NCI-H2196 (cell line): ENCODE results near the gene SUMO3.

Experiments
- DNase-seq: peaks from one replicate; lab custom pipeline; 2025; ENCODE audit not compliant: unreplicated experiment; lab: John Stamatoyannopoulos, UW

The SUMO3 gene

DNA sequence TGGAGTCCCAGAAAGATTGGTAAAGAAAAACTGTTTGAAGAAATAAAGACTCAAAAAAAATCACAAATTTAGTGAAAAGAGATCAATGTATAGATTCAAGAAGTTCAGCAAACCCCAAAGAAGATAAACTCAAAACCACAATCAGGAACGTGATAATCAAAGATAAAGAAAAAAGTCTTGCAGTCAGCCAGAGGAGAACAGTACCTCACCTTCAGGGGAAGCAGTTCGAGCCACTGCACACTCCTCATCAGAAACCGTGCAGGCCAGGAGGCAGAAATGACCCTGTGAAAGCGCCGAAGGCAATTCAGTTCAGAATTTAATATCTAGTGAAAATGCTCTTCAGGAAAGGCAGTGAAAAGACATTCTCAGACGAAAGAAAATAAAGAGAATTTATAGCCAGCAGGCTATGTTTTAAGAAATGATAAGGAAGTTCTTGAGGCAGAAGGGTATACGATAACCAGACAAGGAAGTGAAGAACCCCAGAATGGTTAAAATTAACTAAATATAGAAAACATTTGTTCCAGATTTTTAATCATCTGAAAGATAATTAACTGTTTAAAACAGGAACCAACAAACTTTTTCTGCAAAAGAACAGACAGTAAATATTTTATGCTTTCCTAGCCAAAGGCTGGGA lies 13.5 kb upstream of the SUMO3 start:
- DNase-seq = no peak

DNA sequence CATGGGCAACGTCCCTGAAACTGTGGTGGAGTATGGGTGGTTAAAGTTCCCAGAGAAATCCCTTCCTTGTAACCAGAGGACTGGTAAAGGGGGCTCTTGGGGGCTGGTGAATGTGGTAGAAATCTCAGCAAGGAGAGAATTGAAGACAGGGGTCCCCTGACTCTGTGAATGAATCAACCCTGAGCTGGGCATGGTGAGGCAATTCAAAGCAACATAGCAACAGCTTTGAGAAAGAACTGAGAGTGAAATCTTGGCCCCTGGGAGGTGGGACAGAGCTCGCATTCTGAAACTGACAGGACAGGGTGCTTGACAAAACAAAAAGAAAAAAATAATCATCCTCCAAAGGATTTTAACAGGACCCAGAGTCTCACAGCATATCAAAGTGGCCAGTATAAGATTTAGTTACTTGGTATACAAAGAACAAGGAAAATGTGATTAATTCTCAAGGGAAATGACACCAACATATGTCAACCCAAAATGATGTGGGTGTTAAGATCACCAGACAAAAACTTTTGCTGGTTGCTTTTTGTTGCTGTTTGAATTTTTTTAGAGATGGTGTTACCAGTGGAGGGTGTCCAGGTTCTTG lies 11.7 kb upstream of the SUMO3 start:
- DNase-seq = no peak

DNA sequence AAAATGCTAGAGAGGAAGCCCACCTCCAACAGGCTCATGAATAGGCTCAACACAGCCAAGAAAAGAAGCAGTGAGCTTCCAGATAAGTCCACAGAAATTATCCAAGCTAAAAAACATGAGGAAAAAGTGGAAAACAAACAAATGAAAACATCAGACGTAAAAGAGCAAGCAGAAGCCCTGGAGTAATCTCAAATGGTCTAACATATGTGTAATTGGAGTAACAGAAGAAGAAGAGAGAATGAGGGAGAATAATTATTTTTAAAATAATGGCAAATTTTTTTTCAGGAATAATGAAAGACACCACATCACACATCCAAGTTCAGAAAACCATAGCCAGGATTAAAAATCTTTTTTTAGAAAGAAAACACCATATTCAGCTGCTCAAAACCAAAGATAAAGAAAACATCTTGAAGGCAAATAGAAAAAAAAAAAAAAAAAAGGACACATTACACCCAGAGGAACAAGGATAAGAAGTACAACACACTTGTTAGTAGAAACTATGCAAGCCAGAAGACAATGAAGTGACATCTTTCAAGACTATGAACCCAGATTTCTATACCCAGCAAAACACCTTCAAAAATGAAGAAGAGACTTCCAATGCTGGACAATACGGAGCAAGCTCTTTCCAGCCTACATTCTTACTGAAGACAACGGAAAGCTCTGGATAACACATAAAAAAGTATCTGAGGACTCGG lies 10.6 kb upstream of the SUMO3 start:
- no peak for DNase-seq

DNA sequence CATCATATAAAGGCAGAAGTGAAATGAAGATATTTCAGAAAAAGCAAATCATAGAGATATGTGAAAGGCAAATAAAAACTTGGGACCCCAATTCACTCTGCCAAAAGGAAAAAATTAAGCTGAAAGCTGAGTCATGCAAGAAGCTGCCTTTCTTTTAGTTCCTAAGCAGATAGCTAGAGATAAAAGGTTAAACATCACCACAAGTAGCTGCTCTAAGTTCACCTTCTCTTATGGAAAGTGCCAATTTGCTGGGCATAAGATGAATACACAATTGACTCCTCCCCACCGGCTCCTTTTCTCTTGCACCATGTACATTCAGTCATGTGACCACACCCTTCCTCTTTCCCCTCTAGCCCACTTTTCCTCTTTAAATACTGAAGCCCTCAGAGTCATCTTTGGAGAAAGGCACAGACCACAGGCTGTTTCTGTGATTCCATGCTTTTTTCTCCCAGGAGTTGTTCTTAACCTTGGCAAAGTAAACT lies 5.4 kb upstream of the SUMO3 start:
- DNase-seq = no peak

DNA sequence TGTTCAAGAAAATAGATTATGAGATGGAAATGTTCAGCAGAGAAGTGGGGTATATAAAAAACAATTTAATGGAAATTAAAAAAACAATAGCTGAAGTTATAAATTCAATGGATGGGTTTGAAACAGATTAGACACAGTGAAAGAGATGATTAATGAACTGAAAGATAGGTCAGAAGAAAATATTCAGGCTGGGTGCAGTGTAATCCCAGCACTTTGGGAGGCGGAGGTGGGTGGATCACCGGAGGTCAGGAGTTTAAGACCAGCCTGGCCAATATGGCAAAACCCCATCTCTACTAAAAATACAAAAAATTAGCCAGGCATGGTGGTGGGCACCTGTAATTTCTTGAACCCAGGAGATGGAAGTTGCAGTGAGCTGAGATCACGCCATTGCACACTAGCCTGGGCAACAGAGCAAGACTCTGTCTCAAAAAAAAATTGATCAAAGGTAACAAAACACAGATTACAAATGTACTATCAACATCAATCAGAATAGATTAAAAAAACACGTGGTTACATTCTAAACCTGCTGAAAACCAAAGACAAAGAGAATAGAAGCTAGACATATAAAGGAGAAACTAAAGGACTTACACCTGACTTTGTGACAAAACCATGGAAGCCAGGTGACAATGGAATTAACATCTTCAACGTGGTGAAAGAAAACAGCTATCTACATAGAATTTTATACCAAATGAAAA lies 4.8 kb upstream of the SUMO3 start:
- no peak for DNase-seq

DNA sequence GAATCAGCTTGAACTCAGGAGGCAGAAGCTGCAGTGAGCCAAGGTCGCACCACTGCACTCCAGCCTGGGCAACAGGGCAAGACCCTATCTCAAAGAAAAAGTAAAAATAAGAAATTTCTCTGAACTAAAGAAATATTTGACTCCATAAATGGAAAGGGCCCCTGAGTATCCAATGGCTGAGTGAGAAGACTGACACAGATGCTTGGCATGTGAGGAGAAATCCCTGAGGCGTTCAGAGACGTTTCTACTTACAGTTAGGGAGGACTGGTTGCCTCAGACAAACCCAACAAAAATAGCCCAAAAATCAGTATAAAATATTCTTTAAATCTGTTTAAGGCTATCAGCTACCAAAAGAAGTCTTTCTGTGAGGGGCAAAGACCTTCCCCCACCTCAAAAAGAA lies 3.0 kb upstream of the SUMO3 start:
- no peak for DNase-seq

DNA sequence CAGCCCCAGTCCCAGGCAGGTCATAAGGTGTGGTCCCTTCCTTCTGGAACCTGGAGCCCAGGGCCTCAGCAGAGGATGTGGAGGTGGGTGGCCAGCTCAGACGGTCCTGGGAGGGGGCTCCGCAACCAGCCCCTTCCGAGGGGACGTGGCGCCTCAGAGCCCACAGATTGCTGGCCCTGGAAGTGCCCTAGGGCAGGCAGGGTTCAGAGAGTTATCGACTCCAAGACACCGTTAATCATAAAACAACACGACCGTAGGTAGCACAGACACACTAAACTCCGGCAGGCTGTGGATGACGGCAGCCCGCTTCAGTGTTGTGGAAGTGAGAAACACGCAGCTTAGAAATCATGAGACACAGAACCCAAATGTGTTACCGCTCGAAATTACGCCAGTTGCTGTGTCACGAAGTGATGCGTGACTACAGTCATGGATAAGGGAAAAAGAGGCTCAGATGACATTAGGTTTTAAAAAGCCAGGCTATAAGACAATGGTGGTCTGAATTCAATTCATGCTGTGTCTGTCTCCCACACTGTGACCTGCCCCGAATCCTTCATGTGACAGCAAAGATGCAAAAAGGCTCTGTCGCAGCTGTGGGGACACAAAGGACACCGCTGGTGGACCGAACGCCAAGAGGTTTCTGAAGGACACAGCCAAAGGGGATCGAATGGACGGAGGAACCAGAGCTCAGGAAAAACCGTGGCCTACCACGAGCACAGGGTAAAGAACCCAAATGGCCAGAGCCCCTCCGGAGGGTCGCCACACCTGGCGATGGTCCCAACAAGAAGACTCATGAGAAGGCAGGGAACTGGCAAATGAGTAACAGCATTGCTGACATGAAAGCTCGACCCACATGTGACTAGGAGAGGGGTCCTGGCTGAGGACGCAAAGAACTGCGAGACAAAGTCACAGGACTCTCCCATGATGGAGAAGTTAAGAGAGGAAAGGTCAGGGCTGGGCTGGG lies 1.7 kb upstream of the SUMO3 start:
- DNase-seq = no peak

DNA sequence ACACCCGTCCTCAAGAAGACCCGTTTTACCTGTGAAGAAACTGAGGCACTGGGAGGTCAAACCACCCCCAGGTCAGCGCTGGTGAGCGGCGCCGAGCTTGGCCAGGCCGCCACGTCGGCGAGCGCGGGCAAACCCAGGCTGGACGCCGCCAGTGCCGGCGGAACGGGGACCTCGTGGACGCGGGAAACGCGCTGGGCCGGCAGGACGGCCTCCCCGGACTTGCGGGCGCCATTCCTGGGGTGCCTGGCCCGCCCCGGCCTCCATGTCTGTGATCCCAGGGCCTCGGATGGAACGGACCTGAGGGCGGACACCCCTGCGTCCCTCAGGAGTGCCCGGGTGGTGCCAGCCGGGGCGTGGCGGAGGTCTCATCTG lies 764 bp upstream of the SUMO3 start:
- DNase-seq = no peak

DNA sequence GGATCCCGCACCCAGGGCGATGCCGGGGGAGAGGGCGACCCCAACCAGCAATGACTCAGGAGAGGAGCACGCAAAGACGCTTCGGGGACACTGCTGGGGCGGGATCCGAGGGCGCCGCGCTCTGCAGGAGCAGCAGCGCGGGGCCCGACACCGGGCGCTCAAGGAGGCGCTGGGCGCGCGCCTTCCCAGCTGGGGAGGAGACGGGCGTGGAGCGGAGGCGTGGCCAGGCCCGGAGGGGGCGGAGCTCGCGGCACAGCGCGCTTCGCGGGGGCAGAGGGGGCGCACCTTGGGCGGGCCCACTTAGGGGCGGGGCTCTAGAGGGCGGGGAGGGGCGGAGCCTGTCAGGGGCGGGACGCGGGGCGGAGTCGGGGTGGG lies 369 bp downstream of the SUMO3 start:
- peak; percentile 90 for DNase-seq

DNA sequence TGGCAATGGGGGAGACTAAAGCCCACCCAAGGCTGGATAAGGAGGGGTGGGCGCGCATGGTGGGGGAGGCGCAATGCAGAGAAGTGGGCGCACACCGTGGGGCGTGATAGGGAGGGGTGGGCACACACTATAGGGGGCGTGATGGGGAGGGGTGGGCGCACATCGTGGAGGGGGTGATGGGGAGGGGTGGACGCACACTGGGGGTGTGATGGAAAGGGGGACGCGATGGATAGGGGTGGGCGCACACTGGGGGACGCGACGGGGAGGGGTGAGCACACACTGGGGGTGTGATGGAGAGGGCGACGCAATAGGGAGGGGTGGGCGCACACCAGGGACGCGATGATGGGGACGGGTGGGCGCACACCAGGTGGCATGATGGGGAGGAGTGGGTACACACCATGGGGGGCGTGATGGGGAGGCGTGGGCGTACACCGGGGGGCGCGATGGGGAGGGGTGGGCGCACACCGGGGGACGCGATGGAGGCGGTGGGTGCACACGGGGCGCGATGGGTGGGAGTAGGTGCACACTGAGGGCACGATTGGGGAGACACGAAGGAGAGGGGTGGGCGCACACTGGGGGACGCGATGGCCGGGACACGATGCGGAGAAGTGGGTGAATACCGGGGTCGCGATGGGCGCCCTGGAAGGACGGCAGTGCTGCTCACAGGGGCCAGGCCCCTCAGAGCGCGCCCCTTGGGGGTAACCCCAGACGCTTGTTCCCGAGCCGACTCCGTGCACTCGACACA lies 929 bp downstream of the SUMO3 start:
- DNase-seq = no peak

DNA sequence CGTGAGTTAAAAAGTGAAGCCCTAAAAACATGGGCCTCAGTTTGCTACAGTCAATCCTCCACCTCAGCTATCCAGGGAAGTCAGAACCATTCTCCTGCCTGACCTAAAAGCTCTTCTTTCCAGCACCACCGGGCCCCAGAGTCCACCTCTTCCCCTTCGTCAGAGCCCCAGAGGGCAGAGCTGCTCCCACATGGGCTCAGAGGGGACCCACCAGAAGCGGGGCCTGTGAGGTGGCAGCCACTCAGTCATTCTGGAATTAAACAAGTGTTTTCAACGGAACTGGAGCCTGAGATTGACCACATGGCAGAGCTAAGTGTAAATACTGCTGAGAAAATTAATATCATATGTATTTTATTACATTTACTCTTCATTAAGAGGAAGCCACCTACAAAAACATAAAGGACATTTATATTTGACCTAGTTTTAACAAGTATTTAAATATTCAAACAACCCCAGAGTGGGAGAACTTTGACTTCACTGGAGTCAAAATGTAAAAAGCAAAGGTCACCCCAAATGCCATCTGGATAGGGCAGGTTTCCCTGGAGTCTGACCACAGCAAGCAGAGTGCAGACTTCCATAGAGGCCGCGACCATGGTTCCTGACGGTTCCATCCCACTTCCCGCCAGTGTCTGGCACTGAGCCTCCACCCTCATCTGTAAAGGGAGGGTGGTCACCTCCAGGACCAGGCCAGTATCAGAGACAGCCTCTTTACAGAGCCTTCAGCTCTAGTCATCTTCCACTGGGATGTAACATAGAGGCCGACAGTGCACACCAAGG lies 1.8 kb downstream of the SUMO3 start:
- DNase-seq = no peak

DNA sequence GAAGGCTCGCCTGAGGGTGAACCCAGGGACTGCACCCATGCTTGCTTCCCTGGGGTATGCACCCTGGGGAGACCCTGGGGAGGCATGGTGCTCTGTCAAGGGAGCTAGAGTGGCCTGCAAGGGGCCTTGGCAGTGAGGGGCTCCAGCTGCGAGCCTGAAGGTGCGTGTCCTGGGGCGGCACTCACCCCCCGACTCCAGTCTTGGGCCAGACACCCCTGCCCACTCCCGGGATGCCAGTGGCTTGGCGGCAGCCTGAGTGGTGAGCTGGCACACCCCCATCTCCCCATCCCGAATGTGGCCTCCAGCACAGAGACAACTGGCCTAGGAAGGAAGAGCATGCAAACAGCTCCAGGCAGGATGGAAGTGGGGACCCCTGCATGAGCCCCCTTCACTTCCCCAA lies 2.6 kb downstream of the SUMO3 start:
- DNase-seq = no peak

DNA sequence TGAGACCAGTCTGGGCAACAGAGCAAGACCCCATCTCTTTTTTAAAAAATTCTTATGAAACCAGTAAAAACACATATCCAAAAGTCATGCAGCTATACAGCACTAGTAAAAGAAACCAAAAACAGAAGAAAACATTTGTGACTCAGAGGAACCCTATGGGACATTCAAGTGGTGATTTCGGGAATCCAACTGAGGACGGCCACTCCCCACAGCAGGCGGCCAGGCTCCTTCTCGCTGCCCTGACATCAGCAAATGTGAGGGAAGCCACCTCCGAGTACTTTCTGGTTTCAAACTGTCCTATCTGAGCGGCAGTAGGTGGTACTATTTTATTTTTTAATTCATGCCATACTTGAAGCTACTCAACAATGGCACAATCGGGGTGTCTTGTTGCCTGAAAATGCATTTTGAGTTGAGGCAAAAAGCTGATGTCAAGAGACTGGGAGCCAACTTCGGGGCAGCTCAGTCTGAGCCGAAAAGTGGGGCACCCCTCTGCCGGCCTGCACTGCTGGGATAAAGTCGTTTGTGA lies 3.3 kb downstream of the SUMO3 start:
- no peak for DNase-seq

DNA sequence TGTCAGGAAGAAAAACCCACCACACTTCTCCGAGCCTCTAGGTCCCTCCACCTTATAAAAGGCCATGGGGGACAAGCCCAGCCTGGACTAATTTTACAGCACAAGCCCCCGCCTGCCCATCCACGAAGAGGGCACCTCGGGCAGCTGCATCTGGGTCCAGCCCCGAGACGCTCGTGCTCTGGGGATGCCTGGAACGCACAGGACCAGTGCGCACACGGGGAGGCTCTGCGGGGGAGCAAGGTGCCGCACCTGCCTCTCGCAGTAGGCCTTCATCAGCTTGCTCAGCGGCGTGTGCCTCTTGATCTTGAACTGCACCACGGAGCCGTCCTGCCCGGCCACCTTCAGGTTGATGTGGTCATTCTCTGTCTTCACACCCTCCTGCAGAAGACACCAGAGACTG lies 4.1 kb downstream of the SUMO3 start:
- DNase-seq = no peak

DNA sequence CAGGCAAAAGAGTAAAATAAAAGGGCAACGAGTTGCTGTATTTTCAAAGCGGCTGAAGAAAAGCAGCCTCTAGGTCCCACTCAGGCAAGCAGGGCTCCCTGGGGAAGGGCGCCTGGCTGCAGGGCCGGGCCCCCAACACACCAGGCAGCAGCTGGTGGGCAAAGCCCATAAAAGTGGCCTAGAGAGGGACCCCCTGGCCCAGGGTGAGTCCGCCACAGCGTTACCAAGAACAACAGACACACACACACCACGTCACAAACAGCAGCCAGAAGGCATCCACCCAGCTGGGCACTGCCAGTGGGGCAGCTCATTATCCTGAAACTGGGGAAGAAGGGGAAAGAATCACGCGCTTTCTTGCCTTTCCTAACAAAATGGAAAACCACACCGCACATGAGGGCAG lies 4.7 kb downstream of the SUMO3 start:
- DNase-seq = no peak

DNA sequence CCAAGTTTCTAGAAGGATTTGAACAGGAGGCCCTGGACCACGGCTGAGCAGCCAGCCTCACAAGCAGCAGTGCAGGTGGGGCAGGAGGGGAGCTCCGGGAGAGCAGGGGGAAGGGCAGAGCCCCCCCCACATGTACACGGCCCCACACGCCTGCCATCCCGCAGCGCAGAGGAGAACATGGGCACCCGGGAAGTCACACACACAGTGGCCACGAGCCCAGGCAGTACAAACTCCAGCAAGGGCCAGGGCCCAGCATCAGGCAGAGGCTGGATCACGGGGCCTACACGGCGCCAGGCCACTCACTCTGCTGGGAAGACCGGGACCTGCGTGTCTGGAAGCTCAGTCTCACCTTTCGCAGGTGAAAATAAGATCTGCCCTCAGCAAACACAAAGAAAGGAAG lies 5.2 kb downstream of the SUMO3 start:
- DNase-seq = no peak

DNA sequence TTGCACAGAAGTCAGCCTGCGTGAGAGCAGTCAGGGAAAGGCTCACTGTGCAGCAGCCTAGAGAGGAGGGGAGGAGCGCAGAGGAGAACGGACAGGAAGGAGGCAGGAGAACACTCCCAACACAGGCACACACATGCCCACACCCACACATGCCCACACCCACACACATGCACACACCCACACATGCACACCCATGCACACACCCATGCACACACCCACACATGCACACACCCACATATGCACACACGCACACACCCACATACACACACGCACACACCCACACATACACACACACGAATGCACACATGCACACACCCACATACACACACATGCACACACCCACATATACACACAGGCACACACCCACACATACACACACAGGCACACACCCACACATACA lies 7.1 kb downstream of the SUMO3 start:
- no peak for DNase-seq

DNA sequence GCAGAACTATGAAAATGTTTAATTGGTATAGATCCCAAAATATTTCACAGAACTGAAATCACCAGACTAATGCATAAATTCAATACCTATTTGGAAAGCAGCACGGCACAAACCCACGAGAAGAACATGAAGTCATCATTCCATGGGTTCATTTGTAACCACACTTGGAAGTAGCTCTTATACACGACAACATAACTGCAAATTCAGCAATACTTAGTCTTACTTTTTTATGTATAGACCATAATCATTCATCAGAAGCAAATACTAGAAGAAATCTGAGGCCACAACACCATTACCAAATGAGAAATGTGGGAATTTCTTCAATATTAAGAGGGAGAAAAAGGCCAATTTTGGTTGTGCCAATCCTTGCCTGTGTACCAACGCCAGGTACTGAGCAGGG lies 12.0 kb downstream of the SUMO3 start:
- DNase-seq = no peak

DNA sequence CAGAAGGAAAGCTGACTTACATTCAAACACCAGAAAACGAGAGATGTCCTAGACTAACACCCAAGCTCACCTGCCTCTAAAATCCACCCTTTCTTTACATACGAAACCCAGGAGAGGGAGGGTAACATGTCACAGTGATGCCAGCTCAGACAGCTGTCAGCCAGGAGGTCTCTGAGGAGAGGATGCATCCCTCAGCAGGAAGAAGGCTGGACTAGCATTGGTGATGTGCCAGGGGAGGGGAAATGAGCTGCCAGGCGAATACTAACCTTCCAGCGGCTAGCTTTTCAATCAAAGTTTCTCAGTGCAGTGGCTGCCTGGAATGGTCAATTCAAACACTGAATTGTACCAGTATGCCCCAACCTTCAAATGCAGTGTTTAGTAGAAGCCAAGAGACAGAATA lies 12.6 kb downstream of the SUMO3 start:
- no peak for DNase-seq
